ENCODE results near the gene PSKH1. TPM values are rescaled to one million over a fixed set of nuclear protein-coding genes. Genes with fewer than 3 reads are reported as not detected.

PSKH1 gene
- total RNA-seq, 1 donor from 2014 or later, result 21.6 TPM

DNA sequence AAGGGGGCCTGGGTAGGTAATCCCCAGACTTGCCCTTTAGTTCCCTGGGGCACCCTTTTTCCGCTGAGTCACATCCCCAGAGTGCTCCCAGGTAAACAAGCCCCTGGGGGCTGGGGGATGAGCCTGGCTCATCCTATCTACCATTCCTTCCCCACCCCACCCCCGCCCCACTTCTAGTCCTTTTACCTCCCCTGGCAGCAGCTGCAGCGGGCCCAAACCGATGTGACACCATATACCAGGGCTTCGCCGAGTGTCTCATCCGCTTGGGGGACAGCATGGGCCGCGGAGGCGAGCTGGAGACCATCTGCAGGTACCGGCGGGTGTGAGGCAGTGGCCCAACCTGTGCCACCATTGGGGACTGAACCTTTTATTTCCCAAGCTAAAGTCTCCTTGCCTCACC is 7.5 kb upstream of the PSKH1 start:
- Histone ChIP-seq H3K4me3 (ENCODE audit: low read depth, low read length) (no peak overlapping the region), H3K27me3 (ENCODE audit: control insufficient read depth, insufficient read depth, low read length) (no peaks in the 10 kb centered on the region), H3K36me3 (ENCODE audit: control insufficient read depth, insufficient read depth, low read length) (peaks cover 2% of the 10 kb centered on the region)
- DNase-seq (ENCODE audit: low read depth), result no peak
- TF ChIP-seq, protein P1, sequence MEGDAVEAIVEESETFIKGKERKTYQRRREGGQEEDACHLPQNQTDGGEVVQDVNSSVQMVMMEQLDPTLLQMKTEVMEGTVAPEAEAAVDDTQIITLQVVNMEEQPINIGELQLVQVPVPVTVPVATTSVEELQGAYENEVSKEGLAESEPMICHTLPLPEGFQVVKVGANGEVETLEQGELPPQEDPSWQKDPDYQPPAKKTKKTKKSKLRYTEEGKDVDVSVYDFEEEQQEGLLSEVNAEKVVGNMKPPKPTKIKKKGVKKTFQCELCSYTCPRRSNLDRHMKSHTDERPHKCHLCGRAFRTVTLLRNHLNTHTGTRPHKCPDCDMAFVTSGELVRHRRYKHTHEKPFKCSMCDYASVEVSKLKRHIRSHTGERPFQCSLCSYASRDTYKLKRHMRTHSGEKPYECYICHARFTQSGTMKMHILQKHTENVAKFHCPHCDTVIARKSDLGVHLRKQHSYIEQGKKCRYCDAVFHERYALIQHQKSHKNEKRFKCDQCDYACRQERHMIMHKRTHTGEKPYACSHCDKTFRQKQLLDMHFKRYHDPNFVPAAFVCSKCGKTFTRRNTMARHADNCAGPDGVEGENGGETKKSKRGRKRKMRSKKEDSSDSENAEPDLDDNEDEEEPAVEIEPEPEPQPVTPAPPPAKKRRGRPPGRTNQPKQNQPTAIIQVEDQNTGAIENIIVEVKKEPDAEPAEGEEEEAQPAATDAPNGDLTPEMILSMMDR (IDR thresholded peaks at IDR 0.05; ENCODE audit: insufficient read depth, low read length, poor library complexity, severe bottlenecking), result no peak

GRCh38 chr16:67885976-67886375 is 7.1 kb upstream of the PSKH1 start:
- H3K4me3 ChIP-seq (ENCODE audit: low read depth, low read length), result no peak overlapping the region
- H3K36me3 ChIP-seq (ENCODE audit: control insufficient read depth, insufficient read depth, low read length), result peaks cover 2% of the 10 kb centered on the region
- no peak for DNase-seq (ENCODE audit: low read depth)
- TF ChIP-seq, protein P1 (IDR thresholded peaks at IDR 0.05; ENCODE audit: insufficient read depth, low read length, poor library complexity, severe bottlenecking), result no peak
- no peaks in the 10 kb centered on the region for H3K27me3 ChIP-seq (ENCODE audit: control insufficient read depth, insufficient read depth, low read length)

GRCh38 chr16:67886387-67886786 is 6.7 kb upstream of the PSKH1 start:
- DNase-seq (ENCODE audit: low read depth), result no peak
- TF ChIP-seq, protein P1 (IDR thresholded peaks at IDR 0.05; ENCODE audit: insufficient read depth, low read length, poor library complexity, severe bottlenecking), result no peak
- Histone ChIP-seq H3K4me3 (ENCODE audit: low read depth, low read length) (no peak overlapping the region), H3K36me3 (ENCODE audit: control insufficient read depth, insufficient read depth, low read length) (peaks cover 2% of the 10 kb centered on the region), H3K27me3 (ENCODE audit: control insufficient read depth, insufficient read depth, low read length) (no peaks in the 10 kb centered on the region)

- no peaks in the 10 kb centered on the region for H3K36me3 ChIP-seq (ENCODE audit: control insufficient read depth, insufficient read depth, low read length)
- H3K27me3 ChIP-seq (ENCODE audit: control insufficient read depth, insufficient read depth, low read length), result no peaks in the 10 kb centered on the region
- TF ChIP-seq, protein P1 (IDR thresholded peaks at IDR 0.05; ENCODE audit: insufficient read depth, low read length, poor library complexity, severe bottlenecking), result no peak
- no peak for DNase-seq (ENCODE audit: low read depth)
- no peak overlapping the region for H3K4me3 ChIP-seq (ENCODE audit: low read depth, low read length)
These were observed 4.7 kb upstream of the PSKH1 start for GRCh38 chr16:67888331-67888730.

DNA sequence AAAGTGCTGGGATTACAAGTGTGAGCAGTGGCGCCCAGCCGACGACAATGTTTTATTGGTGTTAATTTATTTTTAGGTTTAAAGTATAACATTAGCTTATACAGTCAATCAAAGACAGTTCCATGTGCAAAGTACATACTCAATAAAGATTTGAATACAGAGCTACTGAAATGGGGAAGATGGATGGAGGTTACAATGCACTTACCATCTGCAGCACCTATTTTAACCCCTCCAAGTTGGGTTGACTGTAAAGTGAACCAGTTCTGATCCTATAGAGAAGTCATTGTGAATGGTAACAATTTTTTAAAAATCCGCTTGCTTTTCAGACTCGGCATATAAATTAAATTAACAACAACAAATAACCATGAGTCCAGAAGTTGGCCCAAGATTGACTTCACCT is 679 bp upstream of the PSKH1 start:
- no peaks in the 10 kb centered on the region for H3K27me3 ChIP-seq (ENCODE audit: control insufficient read depth, insufficient read depth, low read length)
- TF ChIP-seq, protein P1 (IDR thresholded peaks at IDR 0.05; ENCODE audit: insufficient read depth, low read length, poor library complexity, severe bottlenecking), result no peak
- no peaks in the 10 kb centered on the region for H3K36me3 ChIP-seq (ENCODE audit: control insufficient read depth, insufficient read depth, low read length)
- H3K4me3 ChIP-seq (ENCODE audit: low read depth, low read length), result peak overlapping the region; percentile 37
- DNase-seq (ENCODE audit: low read depth), result no peak

GRCh38 chr16:67893743-67894399 is 817 bp downstream of the PSKH1 start:
- TF ChIP-seq, protein P1 (IDR thresholded peaks at IDR 0.05; ENCODE audit: insufficient read depth, low read length, poor library complexity, severe bottlenecking), result no peak
- no peak for DNase-seq (ENCODE audit: low read depth)

More at GRCh38 chr16:67893743-67894399, 817 bp downstream of the PSKH1 start:
- no peaks in the 10 kb centered on the region for H3K36me3 ChIP-seq (ENCODE audit: control insufficient read depth, insufficient read depth, low read length)
- no peaks in the 10 kb centered on the region for H3K27me3 ChIP-seq (ENCODE audit: control insufficient read depth, insufficient read depth, low read length)
- peak overlapping the region; percentile 91 for H3K4me3 ChIP-seq (ENCODE audit: low read depth, low read length)
